ENCODE measurements around the gene PRKACA.

The PRKACA gene

GRCh38 chr19:14116525-14116917 is 1.0 kb downstream of the PRKACA start:
- no peak for DNase-seq (ENCODE audit: low read depth)

- no peak for DNase-seq (ENCODE audit: low read depth)
Measured at GRCh38 chr19:14115756-14116155, 1.8 kb downstream of the PRKACA start.

GRCh38 chr19:14114854-14115253 is 2.7 kb downstream of the PRKACA start:
- no peak for DNase-seq (ENCODE audit: low read depth)

- DNase-seq (ENCODE audit: low read depth): no peak
Measured at GRCh38 chr19:14114439-14114838, 3.1 kb downstream of the PRKACA start.

- no peak for DNase-seq (ENCODE audit: low read depth)
Measured at GRCh38 chr19:14113762-14114414, 3.7 kb downstream of the PRKACA start.

- no peak for DNase-seq (ENCODE audit: low read depth)
Measured at GRCh38 chr19:14112809-14113385, 4.7 kb downstream of the PRKACA start.

GRCh38 chr19:14112051-14112808 is 5.3 kb downstream of the PRKACA start:
- DNase-seq (ENCODE audit: low read depth): no peak

GRCh38 chr19:14111486-14111885 is 6.1 kb downstream of the PRKACA start:
- DNase-seq (ENCODE audit: low read depth): no peak

- no peak for DNase-seq (ENCODE audit: low read depth)
Measured at GRCh38 chr19:14110650-14111049, 6.9 kb downstream of the PRKACA start.

- DNase-seq (ENCODE audit: low read depth): peak; percentile 46
Measured at GRCh38 chr19:14107581-14108461, 9.7 kb downstream of the PRKACA start.

- no peak for DNase-seq (ENCODE audit: low read depth)
Measured at GRCh38 chr19:14106840-14107239, 10.7 kb downstream of the PRKACA start.

GRCh38 chr19:14105680-14106079 is 11.9 kb downstream of the PRKACA start:
- DNase-seq (ENCODE audit: low read depth): no peak

- no peak for DNase-seq (ENCODE audit: low read depth)
Measured at GRCh38 chr19:14103310-14103709, 14.3 kb downstream of the PRKACA start.

GRCh38 chr19:14102756-14103155 is 14.8 kb downstream of the PRKACA start:
- DNase-seq (ENCODE audit: low read depth): no peak

GRCh38 chr19:14102102-14102696 is 15.4 kb downstream of the PRKACA start:
- DNase-seq (ENCODE audit: low read depth): no peak

- DNase-seq (ENCODE audit: low read depth): no peak
Measured at GRCh38 chr19:14101003-14101545, 16.5 kb downstream of the PRKACA start.

- no peak for DNase-seq (ENCODE audit: low read depth)
Measured at GRCh38 chr19:14097532-14098151, 19.9 kb downstream of the PRKACA start.

- no peak for DNase-seq (ENCODE audit: low read depth)
Measured at GRCh38 chr19:14096272-14096992, 21.1 kb downstream of the PRKACA start.

GRCh38 chr19:14094854-14095253 is 22.7 kb downstream of the PRKACA start:
- DNase-seq (ENCODE audit: low read depth): no peak

- DNase-seq (ENCODE audit: low read depth): no peak
Measured at GRCh38 chr19:14093117-14093823, 24.3 kb downstream of the PRKACA start.
